A549 (cell line): ENCODE results near the gene CREG2.

Source experiments
- BHLHE40 ChIP-seq: IDR thresholded peaks from 2 replicates; pipeline ENCODE4 v1.6.1; 2012; ENCODE audit warnings: low read depth, low read length, inconsistent platforms
- CBX2 ChIP-seq: fragments of 200-600 bp; sonication (generic); IDR thresholded peaks from 2 replicates; pipeline ENCODE4 v1.6.1; 2016; ENCODE audit warnings: low read depth, mild to moderate bottlenecking, borderline replicate concordance
- CEBPB ChIP-seq, 2 experiments: fragments of >200 bp in 1 of 2; sonication (Bioruptor Twin) in 1 of 2; formaldehyde crosslinking in 1 of 2; IDR thresholded peaks; 2 replicates each; pipeline ENCODE4 v1.6.1; 2012 to 2016
- CHD4 ChIP-seq: fragments of 200-600 bp; sonication (generic); IDR thresholded peaks from 2 replicates; pipeline ENCODE4 v1.6.1; 2016; ENCODE audit warnings: antibody characterized with exemption, mild to moderate bottlenecking, borderline replicate concordance
- CTCF ChIP-seq: fragments of >200 bp; sonication (Bioruptor Twin); formaldehyde crosslinking; IDR thresholded peaks from 3 replicates; pipeline ENCODE4 v1.5.1; 2016
- FOXS1 ChIP-seq: fragments of 250-450 bp; sonication (Bioruptor Pico); IDR thresholded peaks from 2 replicates; pipeline ENCODE4 v1.5.0; 2020; ENCODE audit warnings: mild to moderate bottlenecking, moderate library complexity
- NFE2L2 ChIP-seq: fragments of 150-350 bp; conservative IDR thresholded peaks from 2 replicates; pipeline ENCODE4 v1.6.1; 2014; ENCODE audit warnings: low read length
- NR3C1 ChIP-seq: fragments of >200 bp; sonication (Bioruptor Twin); formaldehyde crosslinking; IDR thresholded peaks from 3 replicates; pipeline ENCODE4 v1.6.1; 2017
- PBX3 ChIP-seq: IDR thresholded peaks from 2 replicates; pipeline ENCODE4 v1.6.1; 2012
- POLR2A ChIP-seq: IDR thresholded peaks from 2 replicates; pipeline ENCODE4 v1.6.1; 2012; ENCODE audit warnings: mild to moderate bottlenecking, low read length
- REST ChIP-seq: fragments of 200-600 bp; sonication (generic); IDR thresholded peaks from 2 replicates; pipeline ENCODE4 v1.6.1; 2016; ENCODE audit warnings: antibody characterized with exemption, mild to moderate bottlenecking, moderate library complexity
- SREBF2 ChIP-seq: fragments of 450-650 bp; IDR thresholded peaks from 2 replicates; pipeline ENCODE4 v1.6.1; 2014; ENCODE audit warnings: mild to moderate bottlenecking, moderate library complexity
- ZFP36 ChIP-seq: fragments of 450-650 bp; IDR thresholded peaks from 2 replicates; pipeline ENCODE4 v1.6.1; 2014; ENCODE audit warnings: borderline replicate concordance; ENCODE audit not compliant: partially characterized antibody

- TF ChIP-seq CTCF (no peak), BHLHE40 (no peak), SREBF2 (no peak), ZFP36 (no peak), CHD4 (no peak), POLR2A (no peak), NFE2L2 (no peak), CEBPB (IDR thresholded peaks at IDR 0.05) (no peak), REST (no peak), CBX2 (no peak), PBX3 (no peak), FOXS1 (CRISPR knock-in tag) (no peak), NR3C1 (no peak)
Observed at GRCh38 chr2:101356055-101356454, 31.2 kb downstream of the CREG2 start.
